Glutamatergic neuron (in vitro differentiated cells): ENCODE results near the gene FAM120A. TPM values are rescaled to one million over a fixed set of nuclear protein-coding genes. Genes with fewer than 3 reads are reported as not detected.

ENCODE experiments used
- DNase-seq: peaks from one replicate; pipeline ENCODE4 v3.0.0; 2022
- H3K27ac Mint-ChIP-seq: one replicate; pipeline ENCODE4 v1.8.0; 2020; ENCODE audit warnings: mild to moderate bottlenecking, mixed read lengths, inconsistent platforms; ENCODE audit not compliant: unreplicated experiment
- H3K27me3 Mint-ChIP-seq: one replicate; pipeline ENCODE4 v1.8.0; 2020; ENCODE audit warnings: mild to moderate bottlenecking, moderate library complexity, mixed read lengths, inconsistent platforms; ENCODE audit not compliant: unreplicated experiment
- H3K36me3 Mint-ChIP-seq: one replicate; pipeline ENCODE4 v1.8.0; 2020; ENCODE audit warnings: mild to moderate bottlenecking, mixed read lengths, inconsistent platforms; ENCODE audit not compliant: unreplicated experiment
- H3K4me1 Mint-ChIP-seq: one replicate; pipeline ENCODE4 v1.8.0; 2020; ENCODE audit warnings: mild to moderate bottlenecking, low read depth, mixed read lengths, inconsistent platforms; ENCODE audit not compliant: unreplicated experiment
- H3K4me3 Mint-ChIP-seq: one replicate; pipeline ENCODE4 v1.8.0; 2020; ENCODE audit warnings: mild to moderate bottlenecking, mixed read lengths, inconsistent platforms; ENCODE audit not compliant: unreplicated experiment
- H3K9me3 Mint-ChIP-seq: one replicate; pipeline ENCODE4 v1.8.0; 2020; ENCODE audit warnings: mild to moderate bottlenecking, moderate library complexity, mixed read lengths, inconsistent platforms; ENCODE audit not compliant: unreplicated experiment
- total RNA-seq: library from RNA; stranded (reverse); fragmentation: NEBNext Ultra II Directional; extraction: Animal tissue kit (Norgen Biotek cat#: 25700); gene quantifications from one replicate; pipeline ENCODE4 v1.2.1, GENCODE V29; 2021; ENCODE audit not compliant: unreplicated experiment
- TF ChIP-seq, protein P1 (sequence below): fragments of 200-600 bp; sonication (generic); IDR thresholded peaks from one replicate; pipeline ENCODE4 v1.5.0; 2021; ENCODE audit not compliant: partially characterized antibody, unreplicated experiment

Gene FAM120A
- total RNA-seq, 1 donor from 2014 or later = 32.3 TPM

DNA sequence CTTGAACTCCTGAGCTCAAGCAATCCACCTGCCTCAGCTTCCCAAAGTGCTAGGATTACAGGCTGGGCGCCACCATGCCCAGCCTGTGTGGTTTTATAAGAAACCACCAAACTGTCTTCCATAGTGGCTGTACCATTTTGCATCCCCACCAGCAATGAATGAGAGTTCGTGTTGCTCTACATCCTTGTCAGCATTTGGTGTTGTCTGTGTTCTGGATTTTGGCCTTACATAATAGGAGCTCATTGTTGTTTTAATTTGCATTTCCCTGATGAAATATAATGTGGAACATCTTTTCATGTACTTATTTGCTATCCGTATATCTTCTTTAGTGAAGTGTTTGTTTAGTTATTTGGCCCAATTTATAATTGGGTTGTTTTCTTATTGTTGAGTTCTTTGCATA lies 154.7 kb downstream of the FAM120A start:
- Mint-ChIP-seq H3K9me3 (peaks cover 6% of the 10 kb centered on the region), H3K27me3 (peaks cover 5% of the 10 kb centered on the region), H3K4me1 (peaks cover 10% of the 10 kb centered on the region), H3K36me3 (peaks cover 23% of the 10 kb centered on the region), H3K4me3 (no peak overlapping the region), H3K27ac (no peak overlapping the region)
- no peak for DNase-seq
- TF ChIP-seq, protein P1, sequence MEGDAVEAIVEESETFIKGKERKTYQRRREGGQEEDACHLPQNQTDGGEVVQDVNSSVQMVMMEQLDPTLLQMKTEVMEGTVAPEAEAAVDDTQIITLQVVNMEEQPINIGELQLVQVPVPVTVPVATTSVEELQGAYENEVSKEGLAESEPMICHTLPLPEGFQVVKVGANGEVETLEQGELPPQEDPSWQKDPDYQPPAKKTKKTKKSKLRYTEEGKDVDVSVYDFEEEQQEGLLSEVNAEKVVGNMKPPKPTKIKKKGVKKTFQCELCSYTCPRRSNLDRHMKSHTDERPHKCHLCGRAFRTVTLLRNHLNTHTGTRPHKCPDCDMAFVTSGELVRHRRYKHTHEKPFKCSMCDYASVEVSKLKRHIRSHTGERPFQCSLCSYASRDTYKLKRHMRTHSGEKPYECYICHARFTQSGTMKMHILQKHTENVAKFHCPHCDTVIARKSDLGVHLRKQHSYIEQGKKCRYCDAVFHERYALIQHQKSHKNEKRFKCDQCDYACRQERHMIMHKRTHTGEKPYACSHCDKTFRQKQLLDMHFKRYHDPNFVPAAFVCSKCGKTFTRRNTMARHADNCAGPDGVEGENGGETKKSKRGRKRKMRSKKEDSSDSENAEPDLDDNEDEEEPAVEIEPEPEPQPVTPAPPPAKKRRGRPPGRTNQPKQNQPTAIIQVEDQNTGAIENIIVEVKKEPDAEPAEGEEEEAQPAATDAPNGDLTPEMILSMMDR = no peak

DNA sequence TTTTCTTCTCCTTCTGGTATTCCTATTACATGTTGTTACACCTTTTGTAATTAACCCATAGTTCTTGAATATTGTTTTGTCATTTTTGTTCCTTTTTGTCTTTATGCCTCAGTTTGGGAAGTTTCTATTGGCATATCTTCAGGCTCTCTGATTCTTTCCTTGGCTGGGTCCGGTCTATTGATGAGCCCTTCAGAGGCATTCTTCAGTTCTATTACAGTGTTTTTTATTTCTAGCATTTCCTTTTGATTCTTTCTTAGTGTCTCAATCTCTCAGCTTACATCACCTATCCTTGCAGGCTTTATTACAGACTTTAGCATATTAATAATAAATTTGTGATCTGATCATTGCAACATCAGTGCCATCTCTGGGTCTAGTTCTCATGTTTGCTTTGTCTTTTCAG lies 158.7 kb downstream of the FAM120A start:
- peaks cover 3% of the 10 kb centered on the region for H3K9me3 Mint-ChIP-seq
- H3K4me1 Mint-ChIP-seq = no peaks in the 10 kb centered on the region
- TF ChIP-seq, protein P1 = no peak
- peaks cover 23% of the 10 kb centered on the region for H3K36me3 Mint-ChIP-seq
- no peak overlapping the region for H3K4me3 Mint-ChIP-seq
- H3K27ac Mint-ChIP-seq = no peak overlapping the region
- H3K27me3 Mint-ChIP-seq = peaks cover 2% of the 10 kb centered on the region
- DNase-seq = no peak

DNA sequence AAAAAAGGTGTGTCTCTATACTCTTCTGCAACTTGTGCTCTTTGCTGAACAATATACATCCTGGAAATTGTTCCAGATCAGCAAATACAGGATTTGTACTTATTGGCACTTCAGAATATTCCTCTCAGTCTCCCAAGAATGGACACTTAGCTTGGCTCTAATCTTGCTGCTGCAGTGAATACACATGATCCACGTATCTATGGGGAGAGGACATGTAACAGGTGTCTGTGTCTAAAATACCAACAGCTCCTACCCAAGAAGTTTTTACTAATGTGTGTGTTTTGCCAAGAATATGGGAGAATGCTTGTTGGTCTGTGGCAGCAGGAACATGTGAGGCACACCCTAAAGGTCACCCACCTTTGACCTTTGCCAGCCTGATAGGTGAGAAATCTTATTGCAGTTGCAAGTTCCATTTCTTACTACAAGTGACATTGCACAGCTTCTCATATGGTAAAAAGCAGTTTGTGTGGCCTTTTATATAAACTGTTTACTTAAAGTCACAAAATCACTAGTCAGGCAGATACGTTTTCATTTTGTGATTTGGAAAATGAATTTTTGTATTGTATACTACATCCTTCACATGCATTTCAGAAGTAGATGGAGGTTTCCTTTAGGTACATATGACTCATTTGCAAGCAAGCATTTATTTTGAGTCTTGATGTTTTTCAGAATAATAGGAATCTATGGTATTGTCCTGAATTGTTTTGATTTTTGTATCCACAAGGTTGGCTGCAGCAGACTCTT lies 160.7 kb downstream of the FAM120A start:
- Mint-ChIP-seq H3K4me1 (no peaks in the 10 kb centered on the region), H3K9me3 (peaks cover 2% of the 10 kb centered on the region), H3K4me3 (no peak overlapping the region), H3K27me3 (peaks cover 2% of the 10 kb centered on the region), H3K27ac (no peak overlapping the region), H3K36me3 (peaks cover 13% of the 10 kb centered on the region)
- TF ChIP-seq, protein P1 = no peak
- no peak for DNase-seq

DNA sequence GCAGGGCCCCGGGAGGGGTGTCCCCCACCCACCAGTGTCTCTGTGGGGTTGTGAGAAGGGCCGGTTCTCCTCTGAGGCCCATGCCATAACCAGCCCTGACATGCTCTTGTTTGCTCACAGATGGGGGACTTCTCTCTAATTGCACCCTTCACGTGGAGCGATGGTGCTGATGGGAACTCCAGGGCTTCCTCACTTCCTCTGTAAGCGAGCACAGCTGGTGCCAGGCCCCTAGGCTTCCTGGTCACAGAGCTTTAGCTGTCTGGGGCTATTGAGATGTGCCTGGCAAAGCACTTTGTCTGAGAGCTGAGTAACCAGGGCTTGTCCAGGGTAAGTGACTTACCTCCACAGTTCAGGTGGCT lies 161.3 kb downstream of the FAM120A start:
- peaks cover under 1% of the 10 kb centered on the region for H3K9me3 Mint-ChIP-seq
- H3K36me3 Mint-ChIP-seq = peaks cover 13% of the 10 kb centered on the region
- H3K27ac Mint-ChIP-seq = no peak overlapping the region
- no peak for DNase-seq
- peaks cover 2% of the 10 kb centered on the region for H3K27me3 Mint-ChIP-seq
- TF ChIP-seq, protein P1 = no peak
- no peaks in the 10 kb centered on the region for H3K4me1 Mint-ChIP-seq
- H3K4me3 Mint-ChIP-seq = no peak overlapping the region

DNA sequence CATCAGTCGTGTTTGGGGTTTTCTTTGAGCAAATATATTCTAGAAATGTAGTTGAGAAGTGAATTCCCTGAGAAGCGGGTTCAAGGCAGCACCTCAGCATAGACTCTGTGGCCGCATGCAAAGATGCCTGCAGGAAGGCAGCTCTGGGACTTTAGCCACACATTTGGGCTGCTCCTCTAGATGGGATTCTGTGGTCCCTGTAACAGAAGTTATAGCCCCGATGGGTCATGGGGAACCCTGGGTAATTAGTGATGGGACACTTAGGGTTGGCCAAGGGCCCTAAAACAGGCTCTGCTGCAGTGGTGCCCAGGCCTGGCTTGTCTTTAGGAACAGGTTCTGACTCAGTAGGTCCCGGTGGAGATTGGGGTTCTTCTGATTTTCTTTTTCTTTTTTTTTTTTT lies 161.7 kb downstream of the FAM120A start:
- Mint-ChIP-seq H3K36me3 (peaks cover 13% of the 10 kb centered on the region), H3K27ac (no peak overlapping the region), H3K4me3 (no peak overlapping the region), H3K27me3 (peaks cover 2% of the 10 kb centered on the region), H3K9me3 (no peaks in the 10 kb centered on the region), H3K4me1 (no peaks in the 10 kb centered on the region)
- TF ChIP-seq, protein P1 = no peak
- DNase-seq = no peak
